ENCODE data around the gene ELP5. TPM values are rescaled to one million over a fixed set of nuclear protein-coding genes. Genes with fewer than 3 reads are reported as not detected.

ELP5 gene
- total RNA-seq, 4 donors from 2014 or later = 14.9 to 21.8 (median 16.6) TPM

- TF ChIP-seq POLR2A (IDR thresholded peaks at IDR 0.05) (peak in 2 of 4 donors; percentile 7 to 97), CTCF (IDR thresholded peaks at IDR 0.05) (peak in 1 of 6 experiments; percentile 6)
- Histone ChIP-seq H3K4me1 (peaks cover 15 to 48% (median 30%) of the 10 kb centered on the region in 3 donors), H3K9me3 (no peaks in the 10 kb centered on the region), H3K4me3 (peak overlapping the region; percentile 85 to 99 (median 99)), H3K27ac (peak overlapping the region; percentile 99 to 100 (median 100)), H3K27me3 (no peaks in the 10 kb centered on the region), H3K36me3 (peaks cover 25 to 37% (median 32%) of the 10 kb centered on the region in 3 donors)
- intact Hi-C loops (cut with DNase I) = no loop called here
- DNase-seq = no peak
- 3% methylated on average over 8 of the region's 104 CpGs; no CpG with 5 or more reads in 1 of the 2 donors for WGBS, 2 donors
Measured at GRCh38 chr17:7307686-7308624, 55.9 kb downstream of the ELP5 start.

GRCh38 chr17:7308625-7309433 lies 56.8 kb downstream of the ELP5 start:
- no peak for DNase-seq
- H3K9me3 ChIP-seq = no peaks in the 10 kb centered on the region
- 0% methylated on average over 7 to 8 of the region's 14 CpGs for WGBS, 2 donors
- TF ChIP-seq CTCF (IDR thresholded peaks at IDR 0.05) (no peak), POLR2A (IDR thresholded peaks at IDR 0.05) (peak in 3 of 4 donors; percentile 61 to 74 (median 69))
- peaks cover 17 to 57% (median 37%) of the 10 kb centered on the region in 3 donors for H3K4me1 ChIP-seq
- intact Hi-C loops (cut with DNase I) = no loop called here
- H3K36me3 ChIP-seq = peaks cover 33 to 46% (median 41%) of the 10 kb centered on the region in 3 donors
- peak overlapping the region; percentile 99 to 100 (median 100) for H3K27ac ChIP-seq
- no peaks in the 10 kb centered on the region for H3K27me3 ChIP-seq
- H3K4me3 ChIP-seq = peak overlapping the region; percentile 85 to 99 (median 99)

Small RNA genes within 50 kb of the gene (small RNA-seq; reads per million reads assigned to genes)
- gene MIR324 (4.4 to 10.5 (median 7.0) reads per million in 4 donors), gene RF00019 (0 reads per million in 4 donors)

Other genes with a start within 250 kb of the ELP5 start
- gene RNASEK, start 239.6 kb upstream of the ELP5 start, total RNA-seq = 100 to 1,000 TPM in 3 of 4 donors, 10 to 100 TPM in 1; 96.1 to 173 (median 137) TPM
- 1 to 10 TPM in 1 of 4 donors, under 1 TPM in 3; 0.15 to 1.9 (median 0.67) TPM for gene BCL6B, start 229.2 kb upstream of the ELP5 start, total RNA-seq
- 1 to 10 TPM; 2.7 to 5.6 (median 3.6) TPM for gene SLC16A13, start 216.2 kb upstream of the ELP5 start, total RNA-seq
- gene SLC16A11, start 208.1 kb upstream of the ELP5 start, total RNA-seq = 1 to 10 TPM in 1 of 4 donors, under 1 TPM in 2, not detected in 1; 0.56 to 2.1 (median 0.72) TPM
- gene CLEC10A, start 172.0 kb upstream of the ELP5 start, total RNA-seq = 10 to 100 TPM in 1 of 4 donors, 1 to 10 TPM in 1, under 1 TPM in 2; 0.40 to 10.6 (median 4.0) TPM
- gene ASGR2, start 137.4 kb upstream of the ELP5 start, total RNA-seq = under 1 TPM in 2 of 4 donors, not detected in 2; 0.50 to 0.95 TPM
- 1 to 10 TPM in 1 of 4 donors, under 1 TPM in 2, not detected in 1; 0.42 to 1.1 (median 0.97) TPM for gene ASGR1, start 72.8 kb upstream of the ELP5 start, total RNA-seq
- gene DLG4, start 32.4 kb upstream of the ELP5 start, total RNA-seq = 10 to 100 TPM in 1 of 4 donors, 1 to 10 TPM in 3; 2.6 to 13.9 (median 6.0) TPM
- 100 to 1,000 TPM; 453 to 742 (median 464) TPM for gene ACADVL, start 32.3 kb upstream of the ELP5 start, total RNA-seq
- 10 to 100 TPM; 21.4 to 58.0 (median 37.3) TPM for gene DVL2, start 17.7 kb upstream of the ELP5 start, total RNA-seq
- 10 to 100 TPM; 24.7 to 30.6 (median 27.0) TPM for gene PHF23, start 12.8 kb upstream of the ELP5 start, total RNA-seq
- 100 to 1,000 TPM; 172 to 384 (median 197) TPM for gene GABARAP, start 9.8 kb upstream of the ELP5 start, total RNA-seq
- gene CTDNEP1, start 481 bp upstream of the ELP5 start, total RNA-seq = 10 to 100 TPM; 42.0 to 52.1 (median 47.8) TPM
- 100 to 1,000 TPM; 172 to 411 (median 208) TPM for gene CLDN7, start 10.3 kb downstream of the ELP5 start, total RNA-seq
- gene SLC2A4, start 29.5 kb downstream of the ELP5 start, total RNA-seq = 10 to 100 TPM in 1 of 4 donors, 1 to 10 TPM in 2, under 1 TPM in 1; 0.83 to 21.7 (median 2.5) TPM
- 1 to 10 TPM in 3 of 4 donors, under 1 TPM in 1; 0.44 to 3.8 (median 2.3) TPM for gene YBX2, start 42.4 kb downstream of the ELP5 start, total RNA-seq
- gene EIF5A, start 55.4 kb downstream of the ELP5 start, total RNA-seq = 100 to 1,000 TPM; 324 to 543 (median 394) TPM
- 10 to 100 TPM; 40.9 to 80.7 (median 70.5) TPM for gene GPS2, start 63.1 kb downstream of the ELP5 start, total RNA-seq
- 10 to 100 TPM in 3 of 4 donors, 1 to 10 TPM in 1; 9.7 to 18.7 (median 14.4) TPM for gene NEURL4, start 77.1 kb downstream of the ELP5 start, total RNA-seq
- 1 to 10 TPM; 3.2 to 5.5 (median 3.8) TPM for gene ACAP1, start 84.3 kb downstream of the ELP5 start, total RNA-seq
- 10 to 100 TPM; 12.6 to 26.6 (median 22.1) TPM for gene KCTD11, start 99.9 kb downstream of the ELP5 start, total RNA-seq
- gene TMEM95, start 102.9 kb downstream of the ELP5 start, total RNA-seq = not detected
- gene TNK1, start 128.9 kb downstream of the ELP5 start, total RNA-seq = 10 to 100 TPM in 2 of 4 donors, 1 to 10 TPM in 2; 6.2 to 15.2 (median 9.9) TPM
- gene PLSCR3, start 142.3 kb downstream of the ELP5 start, total RNA-seq = 10 to 100 TPM; 18.6 to 33.5 (median 24.7) TPM
- gene TMEM256, start 151.9 kb downstream of the ELP5 start, total RNA-seq = 10 to 100 TPM; 27.9 to 88.0 (median 66.7) TPM
- gene NLGN2, start 155.6 kb downstream of the ELP5 start, total RNA-seq = 1 to 10 TPM; 1.4 to 5.3 (median 2.0) TPM
- not detected for gene SPEM1, start 168.1 kb downstream of the ELP5 start, total RNA-seq
- gene SPEM2, start 173.4 kb downstream of the ELP5 start, total RNA-seq = not detected
- not detected for gene SPEM3, start 176.6 kb downstream of the ELP5 start, total RNA-seq
- 10 to 100 TPM; 12.2 to 20.8 (median 16.9) TPM for gene TMEM102, start 183.2 kb downstream of the ELP5 start, total RNA-seq
- gene FGF11, start 187.3 kb downstream of the ELP5 start, total RNA-seq = 10 to 100 TPM in 1 of 4 donors, 1 to 10 TPM in 3; 2.7 to 18.1 (median 6.1) TPM
- gene CHRNB1, start 192.8 kb downstream of the ELP5 start, total RNA-seq = 1 to 10 TPM; 2.4 to 7.2 (median 4.6) TPM
- 10 to 100 TPM; 13.4 to 35.1 (median 28.5) TPM for gene ZBTB4, start 227.4 kb downstream of the ELP5 start, total RNA-seq
- not detected for gene SLC35G6, start 229.2 kb downstream of the ELP5 start, total RNA-seq
- 10 to 100 TPM; 59.3 to 94.9 (median 78.2) TPM for gene POLR2A, start 232.2 kb downstream of the ELP5 start, total RNA-seq

All from esophagus squamous epithelium (tissue), 5 donors.